Stimulated activated naive CD4-positive, alpha-beta T cell (primary cell): ENCODE results near the gene OR4C12.
"Not testable (repeated sequence)": the region's sequence is repeated elsewhere in the genome, so short reads cannot be mapped to it uniquely, and the experiment has no call there.

Experiments
- DNase-seq, 6 experiments: peaks; one replicate each; lab custom pipeline; 2025; lab: John Stamatoyannopoulos, UW

OR4C12 gene

GRCh38 chr11:49982435-49982834 lies at the start of gene OR4C12:
Gene OR4C12, minus strand, starts transcription at chr11:49982535. Its CDS starts 34 bp downstream, at chr11:49982501.
- not testable (repeated sequence) for DNase-seq

- DNase-seq: no peak
Measured at GRCh38 chr11:50030193-50030592, 47.9 kb upstream of the OR4C12 start.

DNA sequence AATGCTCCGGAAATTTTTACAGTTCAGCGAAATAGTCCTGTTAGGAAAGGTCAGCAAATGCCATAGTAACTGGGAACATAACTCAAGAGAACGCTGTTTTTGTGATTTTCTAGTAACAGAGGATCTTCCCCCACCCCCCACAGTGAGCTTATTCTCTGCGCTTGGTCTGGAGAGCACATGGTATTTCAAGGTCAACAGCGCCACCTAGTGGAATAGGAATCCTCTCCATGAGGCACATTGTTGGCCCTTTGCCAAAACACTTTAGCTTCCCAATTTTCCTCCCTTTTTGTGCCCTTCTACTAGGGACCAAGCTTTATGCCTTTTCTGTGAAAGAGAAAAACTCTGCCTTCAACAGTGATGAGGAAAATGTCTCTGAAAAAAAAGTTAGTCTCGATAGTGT lies 13.2 kb upstream of the OR4C12 start:
- no peak for DNase-seq

DNA sequence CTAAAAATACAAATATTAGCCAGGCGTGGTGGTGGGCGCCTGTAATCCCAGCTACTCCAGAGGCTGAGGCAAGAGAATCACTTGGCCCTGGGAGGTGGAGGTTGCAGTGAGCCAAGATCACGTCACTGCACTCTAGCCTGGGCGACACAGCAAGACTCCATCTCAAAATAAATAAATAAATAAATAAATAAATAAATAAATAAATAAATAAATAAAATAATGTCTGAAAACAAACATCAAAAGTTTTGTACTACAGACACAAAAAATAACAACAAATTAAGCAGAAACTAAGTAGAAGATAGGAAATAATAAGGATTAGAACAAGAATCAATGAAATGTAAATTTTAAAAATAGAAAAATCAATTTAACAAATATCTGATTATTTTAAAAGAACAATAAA lies 8.9 kb downstream of the OR4C12 start:
- not testable (repeated sequence) for DNase-seq

DNA sequence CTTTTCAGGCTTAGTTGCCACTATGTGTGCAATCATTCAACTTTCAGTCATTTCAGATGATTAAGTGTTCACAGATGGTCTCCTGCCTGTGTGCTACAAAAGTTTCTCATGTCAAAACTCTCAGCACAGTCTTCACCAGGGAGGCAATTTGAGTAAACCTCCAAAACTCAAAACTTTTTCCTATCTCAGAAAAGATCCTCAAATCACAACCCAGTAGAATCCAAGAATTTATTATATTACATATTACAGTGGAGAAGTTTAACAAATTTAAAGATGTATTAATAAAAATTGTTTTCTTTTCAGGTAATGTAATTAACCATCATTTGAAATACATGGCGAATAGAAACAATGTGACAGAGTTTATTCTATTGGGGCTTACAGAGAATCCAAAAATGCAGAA lies 30.2 kb downstream of the OR4C12 start, which contains the start of gene OR4C13:
Gene OR4C13, plus strand, starts transcription at position 301 of the 400 bp plus-strand sequence. Its CDS starts 32 bp downstream, at position 333.
- DNase-seq: no peak

- DNase-seq: not testable (repeated sequence)
Measured at GRCh38 chr11:49948701-49949100, 33.6 kb downstream of the OR4C12 start.
